Psoas muscle (tissue), 8 donors: ENCODE data around the gene MACC1. TPM values are rescaled to one million over a fixed set of nuclear protein-coding genes. Genes with fewer than 3 reads are reported as not detected.
"Not testable (repeated sequence)": the region's sequence is repeated elsewhere in the genome, so short reads cannot be mapped to it uniquely, and the experiment has no call there.

Experiments used
- ATAC-seq, 4 donors: fragments of 200-7000 bp; cut with Tn5 transposase; one replicate each; pipeline ENCODE4 v1.9.1; 2020; ENCODE audit warnings: moderate library complexity in 3 of 4, mild to moderate bottlenecking in 2 of 4
- DNase-seq, 2 donors: peaks; one replicate each; pipeline ENCODE4 v3.0.0-alpha.2; 2020
- H3K27ac ChIP-seq: fragments of 200-600 bp; one replicate; pipeline ENCODE4 v1.8.0; 2022
- H3K27me3 ChIP-seq, 3 donors: fragments of 200-600 bp in 1 of 3; one replicate each; pipeline versions ENCODE4 v1.6.1 to v1.8.0; 2013 to 2022; ENCODE audit warnings: low read length in 2 of 3, mild to moderate bottlenecking in 2 of 3, moderate library complexity in 1 of 3; ENCODE audit not compliant: insufficient read depth in 3 of 3
- H3K36me3 ChIP-seq, 2 donors: fragments of 200-600 bp in 1 of 2; one replicate each; pipeline versions ENCODE4 v1.6.1 to v1.8.0; 2013 to 2022; ENCODE audit warnings: low read depth in 1 of 2, mild to moderate bottlenecking in 1 of 2, moderate library complexity in 1 of 2; ENCODE audit not compliant: insufficient read depth in 1 of 2
- H3K4me1 ChIP-seq: fragments of 200-600 bp; one replicate; pipeline ENCODE4 v1.8.0; 2022
- H3K4me3 ChIP-seq: fragments of 200-600 bp; one replicate; pipeline ENCODE4 v1.8.0; 2022; ENCODE audit warnings: mild to moderate bottlenecking
- H3K9me3 ChIP-seq: fragments of 200-600 bp; one replicate; pipeline ENCODE4 v1.8.0; 2022
- WGBS, 3 donors: extraction: QIAGEN DNeasy Blood & Tissue Kit; methylation state at CpG; one replicate each; pipeline versions ENCODE4 v1.1.6 to v1.1.7; 2013; 5-methylcytosine and 5-hydroxymethylcytosine counted together
- intact Hi-C, 2 donors: fragments of 100-400 bp; cut with DNase I; formaldehyde crosslinking; loops; one replicate each; pipeline versions ENCODE4 v1.11.0 to v1.14.2; 2022
- polyA plus RNA-seq, 3 donors: library from polyadenylated mRNA; stranded (reverse); fragments of 200-250 nt; gene quantifications; one replicate each; pipeline ENCODE4 v1.2.3, GENCODE V29; 2013
- total RNA-seq, 4 donors: library from RNA; stranded (reverse); fragmentation: NEBNext Ultra II Directional in 2 of 4; extraction: Animal tissue kit (Norgen Biotek cat#: 25700) in 2 of 4; gene quantifications; one replicate each; pipeline versions ENCODE4 v1.2.1 to v1.2.4, GENCODE V29; 2021 to 2023
- TF ChIP-seq, protein P1 (sequence below): fragments of 200-600 bp; IDR thresholded peaks from one replicate; pipeline ENCODE4 v1.8.0; 2022; ENCODE audit warnings: antibody characterized with exemption
- donor health status: healthy with polysubstance abuse.
- donor health status: DM: no; HTN: no; CAD: no; lungs with moderate emphysema.
- donor health status: Bipolar disorder and iron deficiency.
- donor health status: healthy.
- donor health status: DM: yes; HTN: yes; CAD: no.
- donor health status: DM: no; HTN: no; CAD: no.
- donor health status: DM: no; HTN: no; CAD: no.
- donor health status: DM: yes; HTN: yes; CAD: no.

The MACC1 gene
- total and polyA plus RNA-seq, 7 donors = under 0.01 to 0.04 TPM; not detected in 5

DNA sequence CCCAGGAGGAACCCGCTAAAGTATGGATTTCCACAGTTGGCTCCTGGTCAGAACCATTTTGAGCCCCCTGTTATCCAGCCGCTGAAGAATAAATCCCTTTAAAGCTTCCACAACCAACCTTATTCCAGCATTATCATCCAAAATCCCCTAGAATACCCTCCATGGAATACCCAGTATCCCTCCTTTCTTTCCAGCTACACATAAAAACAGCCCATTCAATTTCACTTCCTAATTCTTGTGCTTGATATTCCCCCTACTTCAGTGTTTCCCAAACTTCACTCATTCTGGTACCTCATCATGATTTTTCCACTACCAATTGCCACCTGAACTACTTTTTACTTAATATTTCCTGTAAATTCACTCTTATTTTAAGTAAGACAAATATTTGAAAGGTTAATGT is 3.1 kb downstream of the MACC1 start:
- no peaks in the 10 kb centered on the region for H3K36me3 ChIP-seq
- no peak overlapping the region for H3K4me3 ChIP-seq
- H3K9me3 ChIP-seq = no peaks in the 10 kb centered on the region
- no peak overlapping the region for H3K27ac ChIP-seq
- no peak for DNase-seq
- no peaks in the 10 kb centered on the region for H3K4me1 ChIP-seq
- 66 to 71% (median 68%) methylated on average over 2 of the region's 2 CpGs for WGBS, 3 donors
- TF ChIP-seq, protein P1, sequence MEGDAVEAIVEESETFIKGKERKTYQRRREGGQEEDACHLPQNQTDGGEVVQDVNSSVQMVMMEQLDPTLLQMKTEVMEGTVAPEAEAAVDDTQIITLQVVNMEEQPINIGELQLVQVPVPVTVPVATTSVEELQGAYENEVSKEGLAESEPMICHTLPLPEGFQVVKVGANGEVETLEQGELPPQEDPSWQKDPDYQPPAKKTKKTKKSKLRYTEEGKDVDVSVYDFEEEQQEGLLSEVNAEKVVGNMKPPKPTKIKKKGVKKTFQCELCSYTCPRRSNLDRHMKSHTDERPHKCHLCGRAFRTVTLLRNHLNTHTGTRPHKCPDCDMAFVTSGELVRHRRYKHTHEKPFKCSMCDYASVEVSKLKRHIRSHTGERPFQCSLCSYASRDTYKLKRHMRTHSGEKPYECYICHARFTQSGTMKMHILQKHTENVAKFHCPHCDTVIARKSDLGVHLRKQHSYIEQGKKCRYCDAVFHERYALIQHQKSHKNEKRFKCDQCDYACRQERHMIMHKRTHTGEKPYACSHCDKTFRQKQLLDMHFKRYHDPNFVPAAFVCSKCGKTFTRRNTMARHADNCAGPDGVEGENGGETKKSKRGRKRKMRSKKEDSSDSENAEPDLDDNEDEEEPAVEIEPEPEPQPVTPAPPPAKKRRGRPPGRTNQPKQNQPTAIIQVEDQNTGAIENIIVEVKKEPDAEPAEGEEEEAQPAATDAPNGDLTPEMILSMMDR = no peak
- no peak for ATAC-seq
- intact Hi-C loops = no loop called here
- H3K27me3 ChIP-seq = no peaks in the 10 kb centered on the region

DNA sequence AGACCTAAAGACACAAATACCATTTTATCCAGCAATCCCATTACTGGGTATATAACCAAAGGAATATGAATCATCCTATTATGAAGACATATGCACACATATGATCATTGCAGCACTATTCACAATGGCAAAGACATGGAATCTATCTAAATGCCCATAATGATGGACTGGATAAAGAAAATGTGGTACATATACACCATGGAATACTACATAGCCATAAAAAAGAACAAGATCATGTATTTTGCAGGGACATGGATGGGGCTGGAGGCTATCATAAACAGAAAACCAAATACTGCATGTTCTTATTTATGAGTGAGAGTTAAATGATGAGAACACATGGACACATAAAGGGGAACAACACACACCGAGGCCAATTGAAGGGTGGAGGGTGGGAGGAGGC is 3.8 kb downstream of the MACC1 start:
- no peaks in the 10 kb centered on the region for H3K36me3 ChIP-seq
- H3K27me3 ChIP-seq = no peaks in the 10 kb centered on the region
- TF ChIP-seq, protein P1 = no peak
- 83 to 88% (median 85%) methylated on average over 1 of the region's 1 CpG for WGBS, 3 donors
- intact Hi-C loops = no loop called here
- DNase-seq = no peak
- no peaks in the 10 kb centered on the region for H3K4me1 ChIP-seq
- ATAC-seq = no peak
- no peak overlapping the region for H3K4me3 ChIP-seq
- no peak overlapping the region for H3K27ac ChIP-seq
- no peaks in the 10 kb centered on the region for H3K9me3 ChIP-seq

DNA sequence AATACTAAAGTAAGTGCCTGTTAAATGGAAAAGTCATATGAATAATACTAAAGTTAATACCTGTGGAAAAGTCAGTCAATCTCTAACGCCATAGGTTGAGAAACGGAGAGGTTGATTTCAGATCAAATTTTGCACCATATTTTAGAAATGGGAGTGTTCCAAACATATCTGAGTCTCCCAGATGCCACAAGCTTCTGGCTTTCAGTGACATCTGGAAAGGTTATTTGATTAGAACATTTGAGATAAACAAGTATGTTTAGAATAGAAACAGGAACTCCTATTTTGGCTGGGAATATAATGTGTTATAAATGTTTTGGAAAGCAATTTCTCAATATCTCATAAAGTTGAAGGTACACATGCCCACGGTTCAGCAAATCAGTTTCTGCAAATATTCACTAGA is 5.8 kb downstream of the MACC1 start:
- no peak for DNase-seq
- WGBS, 3 donors = 70 to 79% (median 73%) methylated on average over 3 of the region's 3 CpGs
- intact Hi-C loops = no loop called here
- H3K36me3 ChIP-seq = no peaks in the 10 kb centered on the region
- no peaks in the 10 kb centered on the region for H3K27me3 ChIP-seq
- no peak overlapping the region for H3K27ac ChIP-seq
- no peaks in the 10 kb centered on the region for H3K9me3 ChIP-seq
- H3K4me1 ChIP-seq = no peaks in the 10 kb centered on the region
- TF ChIP-seq, protein P1 = no peak
- no peak overlapping the region for H3K4me3 ChIP-seq
- ATAC-seq = no peak

DNA sequence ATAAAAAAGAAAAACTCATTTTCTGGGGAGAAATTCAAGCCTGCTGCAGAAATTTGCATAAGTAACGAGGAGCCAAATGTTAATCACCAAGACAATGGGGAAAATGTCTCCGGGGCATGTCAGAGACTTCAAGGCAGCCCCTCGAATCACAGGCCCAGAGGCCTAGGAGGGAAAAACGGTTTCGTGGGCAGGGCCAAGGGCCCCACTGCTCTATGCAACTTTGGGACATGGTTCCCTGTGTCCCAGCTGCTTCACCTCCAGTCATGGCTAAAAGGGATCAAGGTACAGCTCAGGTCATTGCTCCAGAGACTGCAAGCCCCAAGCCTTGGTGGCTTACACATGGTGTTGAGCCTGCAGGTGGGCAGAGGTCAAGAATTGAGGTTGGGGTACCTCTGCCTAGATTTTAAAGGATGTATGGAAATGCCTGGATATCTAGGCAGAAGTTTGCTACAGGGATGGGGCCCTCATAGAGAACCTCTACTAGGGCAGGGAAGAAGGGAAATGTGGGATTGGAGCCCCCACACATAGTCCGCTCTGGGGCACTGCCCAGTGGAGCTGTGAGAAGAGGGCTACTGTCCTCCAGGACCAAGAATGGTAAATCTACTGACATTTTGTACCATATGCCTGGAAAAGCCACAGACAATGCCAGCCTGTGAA is 8.4 kb downstream of the MACC1 start:
- H3K36me3 ChIP-seq = no peaks in the 10 kb centered on the region
- DNase-seq (no peak), ATAC-seq (no peak)
- no peaks in the 10 kb centered on the region for H3K9me3 ChIP-seq
- no peaks in the 10 kb centered on the region for H3K27me3 ChIP-seq
- TF ChIP-seq, protein P1 = no peak
- intact Hi-C loops = no loop called here
- H3K4me1 ChIP-seq = no peaks in the 10 kb centered on the region
- H3K4me3 ChIP-seq = no peak overlapping the region
- WGBS, 3 donors = 86 to 91% (median 89%) methylated on average over 6 of the region's 6 CpGs
- no peak overlapping the region for H3K27ac ChIP-seq

DNA sequence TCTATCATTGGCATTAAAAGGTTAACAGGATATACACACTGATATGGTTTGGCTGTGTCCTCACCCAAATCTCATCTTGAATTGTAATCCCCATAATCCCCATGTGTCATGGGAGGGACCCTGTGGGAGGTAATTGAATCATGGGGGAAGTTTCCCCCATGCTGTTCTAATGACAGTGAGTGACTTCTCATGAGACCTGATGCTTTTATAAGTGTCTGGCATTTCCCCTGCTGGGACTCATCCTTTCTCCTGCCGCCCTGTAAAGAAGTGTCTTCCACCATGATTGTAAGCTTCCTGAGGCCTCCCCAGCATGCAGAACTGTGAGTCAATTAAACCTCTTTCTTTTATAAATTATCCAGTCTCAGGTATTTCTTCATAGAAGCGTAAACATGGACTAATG is 9.4 kb downstream of the MACC1 start:
- intact Hi-C loops, ATAC-seq, H3K4me1 ChIP-seq, H3K27me3 ChIP-seq, DNase-seq, H3K9me3 ChIP-seq, H3K4me3 ChIP-seq, H3K36me3 ChIP-seq, H3K27ac ChIP-seq: not testable (repeated sequence)
- WGBS, 3 donors = 92 to 97% (median 93%) methylated on average over 2 of the region's 2 CpGs
